Dendritic cell treated with granulocyte-macrophage colony-stimulating factor and Interleukin-4, amounts not matched to agents 40 ng/mL and 50 ng/mL, for 4 days (primary cell): ENCODE measurements around the gene NOS1AP.
"Not testable (repeated sequence)": the region's sequence is repeated elsewhere in the genome, so short reads cannot be mapped to it uniquely, and the experiment has no call there.

Source experiments
- H3K27ac Mint-ChIP-seq: one replicate; pipeline ENCODE4 v1.8.0; 2022; ENCODE audit warnings: mild to moderate bottlenecking, mixed read lengths
- H3K27me3 Mint-ChIP-seq: one replicate; pipeline ENCODE4 v1.8.0; 2022; ENCODE audit warnings: mild to moderate bottlenecking, mixed read lengths
- H3K36me3 Mint-ChIP-seq: one replicate; pipeline ENCODE4 v1.8.0; 2022; ENCODE audit warnings: low read depth, mixed read lengths
- H3K4me1 Mint-ChIP-seq: one replicate; pipeline ENCODE4 v1.8.0; 2022; ENCODE audit warnings: low read depth, mixed read lengths
- H3K4me3 Mint-ChIP-seq: one replicate; pipeline ENCODE4 v1.8.0; 2022; ENCODE audit warnings: mild to moderate bottlenecking, moderate library complexity, mixed read lengths
- H3K9me3 Mint-ChIP-seq: one replicate; pipeline ENCODE4 v1.8.0; 2022; ENCODE audit warnings: mixed read lengths
- intact Hi-C: fragments of 100-400 bp; cut with micrococcal nuclease; formaldehyde crosslinking; loops from one replicate; pipeline ENCODE4 v1.15.0; 2022

Gene NOS1AP

GRCh38 chr1:162396201-162396906, 326.9 kb downstream of the NOS1AP start:
- intact Hi-C loops: no loop called here
- Mint-ChIP-seq H3K4me3 (no peak overlapping the region), H3K9me3 (no peaks in the 10 kb centered on the region), H3K4me1 (peaks cover 9% of the 10 kb centered on the region), H3K27ac (no peak overlapping the region), H3K27me3 (peaks cover 31% of the 10 kb centered on the region), H3K36me3 (no peaks in the 10 kb centered on the region)

- Mint-ChIP-seq H3K36me3 (no peaks in the 10 kb centered on the region), H3K27ac (no peak overlapping the region), H3K4me1 (peaks cover 2% of the 10 kb centered on the region), H3K9me3 (no peaks in the 10 kb centered on the region), H3K27me3 (peaks cover 31% of the 10 kb centered on the region), H3K4me3 (no peak overlapping the region)
- intact Hi-C loops: no loop called here
These were observed 327.6 kb downstream of the NOS1AP start for GRCh38 chr1:162397039-162397448.

- Mint-ChIP-seq H3K27ac (no peak overlapping the region), H3K36me3 (no peaks in the 10 kb centered on the region), H3K27me3 (peaks cover 31% of the 10 kb centered on the region), H3K9me3 (no peaks in the 10 kb centered on the region), H3K4me1 (no peaks in the 10 kb centered on the region), H3K4me3 (no peak overlapping the region)
- intact Hi-C loops: no loop called here
These were observed 328.6 kb downstream of the NOS1AP start for GRCh38 chr1:162397943-162398560.

- H3K27me3 Mint-ChIP-seq: peaks cover 31% of the 10 kb centered on the region
These were observed 329.6 kb downstream of the NOS1AP start for GRCh38 chr1:162398999-162399580.

GRCh38 chr1:162400790-162401355, 331.4 kb downstream of the NOS1AP start:
- Mint-ChIP-seq H3K36me3 (no peaks in the 10 kb centered on the region), H3K4me1 (no peaks in the 10 kb centered on the region), H3K27me3 (peaks cover 28% of the 10 kb centered on the region)

More at GRCh38 chr1:162398999-162399580, 329.6 kb downstream of the NOS1AP start:
- H3K36me3 Mint-ChIP-seq: no peaks in the 10 kb centered on the region
- no peak overlapping the region for H3K27ac Mint-ChIP-seq
- H3K4me3 Mint-ChIP-seq: no peak overlapping the region
- H3K9me3 Mint-ChIP-seq: no peaks in the 10 kb centered on the region
- intact Hi-C loops: no loop called here
- H3K4me1 Mint-ChIP-seq: no peaks in the 10 kb centered on the region

GRCh38 chr1:162404550-162405160, 335.2 kb downstream of the NOS1AP start:
- intact Hi-C loops: no loop called here
- Mint-ChIP-seq H3K4me3 (no peak overlapping the region), H3K4me1 (peaks cover 7% of the 10 kb centered on the region)

More at GRCh38 chr1:162400790-162401355, 331.4 kb downstream of the NOS1AP start:
- intact Hi-C loops: no loop called here
- no peak overlapping the region for H3K4me3 Mint-ChIP-seq
- H3K27ac Mint-ChIP-seq: no peak overlapping the region
- no peaks in the 10 kb centered on the region for H3K9me3 Mint-ChIP-seq

GRCh38 chr1:162405800-162406199, 336.3 kb downstream of the NOS1AP start:
- peaks cover 12% of the 10 kb centered on the region for H3K4me1 Mint-ChIP-seq
- H3K4me3 Mint-ChIP-seq: no peak overlapping the region
- H3K27me3 Mint-ChIP-seq: peaks cover 10% of the 10 kb centered on the region
- H3K27ac Mint-ChIP-seq: no peak overlapping the region
- H3K9me3 Mint-ChIP-seq: no peaks in the 10 kb centered on the region
- no peaks in the 10 kb centered on the region for H3K36me3 Mint-ChIP-seq
- intact Hi-C loops: no loop called here

More at GRCh38 chr1:162404550-162405160, 335.2 kb downstream of the NOS1AP start:
- Mint-ChIP-seq H3K9me3 (no peaks in the 10 kb centered on the region), H3K27me3 (peaks cover 7% of the 10 kb centered on the region), H3K27ac (no peak overlapping the region), H3K36me3 (no peaks in the 10 kb centered on the region)

GRCh38 chr1:162406811-162407210, 337.3 kb downstream of the NOS1AP start:
- H3K4me1 Mint-ChIP-seq: peaks cover 18% of the 10 kb centered on the region
- H3K27me3 Mint-ChIP-seq: peaks cover 10% of the 10 kb centered on the region
- no peaks in the 10 kb centered on the region for H3K36me3 Mint-ChIP-seq
- no peaks in the 10 kb centered on the region for H3K9me3 Mint-ChIP-seq
- no peak overlapping the region for H3K4me3 Mint-ChIP-seq
- H3K27ac Mint-ChIP-seq: no peak overlapping the region
- intact Hi-C loops: no loop called here

GRCh38 chr1:162407539-162407938, 338.0 kb downstream of the NOS1AP start:
- peaks cover 10% of the 10 kb centered on the region for H3K27me3 Mint-ChIP-seq
- H3K27ac Mint-ChIP-seq: no peak overlapping the region
- intact Hi-C loops: no loop called here
- peaks cover 24% of the 10 kb centered on the region for H3K4me1 Mint-ChIP-seq
- no peaks in the 10 kb centered on the region for H3K36me3 Mint-ChIP-seq
- H3K4me3 Mint-ChIP-seq: no peak overlapping the region
- no peaks in the 10 kb centered on the region for H3K9me3 Mint-ChIP-seq

GRCh38 chr1:162412002-162412401, 342.5 kb downstream of the NOS1AP start, which contains the start of gene SH2D1B:
Gene SH2D1B (minus strand): TSS chr1:162412136. CDS start chr1:162412016, 120 bp downstream.
- Mint-ChIP-seq H3K4me3 (no peak within 1 kb of the TSS), H3K27ac (no peak within 1 kb of the TSS), H3K27me3 (peaks cover 11% of the 10 kb centered on the region), H3K9me3 (no peaks in the 10 kb centered on the region), H3K36me3 (no peaks in the 10 kb centered on the region), H3K4me1 (peaks cover 29% of the 10 kb centered on the region)
- intact Hi-C loops: no loop called here

GRCh38 chr1:162416215-162416614, 346.7 kb downstream of the NOS1AP start:
- intact Hi-C loops: no loop called here
- Mint-ChIP-seq H3K9me3 (no peaks in the 10 kb centered on the region), H3K4me3 (no peak overlapping the region), H3K36me3 (no peaks in the 10 kb centered on the region), H3K4me1 (peaks cover 24% of the 10 kb centered on the region), H3K27me3 (peaks cover 2% of the 10 kb centered on the region), H3K27ac (no peak overlapping the region)

- Mint-ChIP-seq H3K27ac (no peak overlapping the region), H3K4me3 (no peak overlapping the region), H3K36me3 (no peaks in the 10 kb centered on the region), H3K4me1 (peaks cover 25% of the 10 kb centered on the region), H3K9me3 (no peaks in the 10 kb centered on the region), H3K27me3 (peaks cover 2% of the 10 kb centered on the region)
- intact Hi-C loops: no loop called here
These were observed 347.4 kb downstream of the NOS1AP start for GRCh38 chr1:162416909-162417308.

GRCh38 chr1:162417650-162418049, 348.2 kb downstream of the NOS1AP start:
- intact Hi-C loops: no loop called here
- Mint-ChIP-seq H3K27me3 (peaks cover 3% of the 10 kb centered on the region), H3K36me3 (no peaks in the 10 kb centered on the region), H3K4me3 (no peak overlapping the region), H3K4me1 (peaks cover 25% of the 10 kb centered on the region), H3K9me3 (no peaks in the 10 kb centered on the region), H3K27ac (no peak overlapping the region)

GRCh38 chr1:162418584-162418983, 349.1 kb downstream of the NOS1AP start:
- H3K4me1 Mint-ChIP-seq: peaks cover 31% of the 10 kb centered on the region

More at GRCh38 chr1:162418584-162418983, 349.1 kb downstream of the NOS1AP start:
- H3K27me3 Mint-ChIP-seq, intact Hi-C loops, H3K27ac Mint-ChIP-seq, H3K9me3 Mint-ChIP-seq, H3K36me3 Mint-ChIP-seq, H3K4me3 Mint-ChIP-seq: not testable (repeated sequence)
